Stomach (tissue), 4 donors: ENCODE data around the gene DDI2.

Source experiments
- EP300 ChIP-seq: sonication (generic); formaldehyde crosslinking; IDR thresholded peaks from one replicate; pipeline ENCODE4 v1.6.1; 2017; ENCODE audit warnings: antibody characterized with exemption
- POLR2AphosphoS5 ChIP-seq, 3 donors: sonication (generic); formaldehyde crosslinking; IDR thresholded peaks; one replicate each; pipeline ENCODE4 v1.6.1; 2016; ENCODE audit warnings: antibody characterized with exemption in 3 of 3
- TF ChIP-seq, protein P1 (sequence below), 7 experiments: fragments of 450-650 bp in 4 of 7; fragments of 200-600 bp in 3 of 7; sonication (generic) in 3 of 7; IDR thresholded peaks; one replicate each; pipeline ENCODE4 v1.5.1; 2016 to 2019; ENCODE audit warnings: antibody characterized with exemption in 7 of 7, control low read depth in 2 of 7, mild to moderate bottlenecking in 1 of 7

DNA sequence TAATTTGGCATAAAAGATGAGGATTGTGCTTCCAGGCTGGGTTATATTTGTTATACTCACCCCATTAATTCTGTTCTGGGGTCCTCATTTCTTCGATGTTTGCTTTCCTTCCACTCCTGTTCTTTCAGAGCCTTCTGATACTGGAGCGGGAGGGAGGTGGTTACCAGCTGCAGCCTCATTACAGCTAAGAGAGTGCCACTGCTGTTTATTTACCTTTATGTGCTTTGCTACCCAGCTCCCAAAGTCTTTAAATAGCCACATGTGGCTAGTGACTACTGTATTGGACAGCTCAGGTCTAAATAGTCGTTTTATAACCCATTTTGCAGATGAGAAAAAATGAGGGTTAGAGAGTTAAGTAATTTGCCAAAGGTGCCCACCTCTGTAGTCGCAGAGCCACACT, 92.0 kb downstream of the DDI2 start:
- no peak for TF ChIP-seq POLR2AphosphoS5 (IDR thresholded peaks at IDR 0.05)
- TF ChIP-seq, protein P1, sequence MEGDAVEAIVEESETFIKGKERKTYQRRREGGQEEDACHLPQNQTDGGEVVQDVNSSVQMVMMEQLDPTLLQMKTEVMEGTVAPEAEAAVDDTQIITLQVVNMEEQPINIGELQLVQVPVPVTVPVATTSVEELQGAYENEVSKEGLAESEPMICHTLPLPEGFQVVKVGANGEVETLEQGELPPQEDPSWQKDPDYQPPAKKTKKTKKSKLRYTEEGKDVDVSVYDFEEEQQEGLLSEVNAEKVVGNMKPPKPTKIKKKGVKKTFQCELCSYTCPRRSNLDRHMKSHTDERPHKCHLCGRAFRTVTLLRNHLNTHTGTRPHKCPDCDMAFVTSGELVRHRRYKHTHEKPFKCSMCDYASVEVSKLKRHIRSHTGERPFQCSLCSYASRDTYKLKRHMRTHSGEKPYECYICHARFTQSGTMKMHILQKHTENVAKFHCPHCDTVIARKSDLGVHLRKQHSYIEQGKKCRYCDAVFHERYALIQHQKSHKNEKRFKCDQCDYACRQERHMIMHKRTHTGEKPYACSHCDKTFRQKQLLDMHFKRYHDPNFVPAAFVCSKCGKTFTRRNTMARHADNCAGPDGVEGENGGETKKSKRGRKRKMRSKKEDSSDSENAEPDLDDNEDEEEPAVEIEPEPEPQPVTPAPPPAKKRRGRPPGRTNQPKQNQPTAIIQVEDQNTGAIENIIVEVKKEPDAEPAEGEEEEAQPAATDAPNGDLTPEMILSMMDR (IDR thresholded peaks at IDR 0.05) = no peak
- no peak for TF ChIP-seq EP300
